Erythroblast (primary cell): ENCODE results near the gene USP3.

Experiments used
- DNase-seq, 2 experiments: peaks; one replicate each; lab custom pipeline; 2025; lab: John Stamatoyannopoulos, UW
- GATA1 ChIP-seq: IDR thresholded peaks from 2 replicates; pipeline ENCODE4 v1.6.1; 2011; ENCODE audit warnings: low read depth, mild to moderate bottlenecking, control low read depth, low read length, moderate library complexity
- POLR2A ChIP-seq: IDR thresholded peaks from 2 replicates; pipeline ENCODE4 v1.6.1; 2011; ENCODE audit warnings: mild to moderate bottlenecking, low read length

The USP3 gene, protein sequence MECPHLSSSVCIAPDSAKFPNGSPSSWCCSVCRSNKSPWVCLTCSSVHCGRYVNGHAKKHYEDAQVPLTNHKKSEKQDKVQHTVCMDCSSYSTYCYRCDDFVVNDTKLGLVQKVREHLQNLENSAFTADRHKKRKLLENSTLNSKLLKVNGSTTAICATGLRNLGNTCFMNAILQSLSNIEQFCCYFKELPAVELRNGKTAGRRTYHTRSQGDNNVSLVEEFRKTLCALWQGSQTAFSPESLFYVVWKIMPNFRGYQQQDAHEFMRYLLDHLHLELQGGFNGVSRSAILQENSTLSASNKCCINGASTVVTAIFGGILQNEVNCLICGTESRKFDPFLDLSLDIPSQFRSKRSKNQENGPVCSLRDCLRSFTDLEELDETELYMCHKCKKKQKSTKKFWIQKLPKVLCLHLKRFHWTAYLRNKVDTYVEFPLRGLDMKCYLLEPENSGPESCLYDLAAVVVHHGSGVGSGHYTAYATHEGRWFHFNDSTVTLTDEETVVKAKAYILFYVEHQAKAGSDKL

DNA sequence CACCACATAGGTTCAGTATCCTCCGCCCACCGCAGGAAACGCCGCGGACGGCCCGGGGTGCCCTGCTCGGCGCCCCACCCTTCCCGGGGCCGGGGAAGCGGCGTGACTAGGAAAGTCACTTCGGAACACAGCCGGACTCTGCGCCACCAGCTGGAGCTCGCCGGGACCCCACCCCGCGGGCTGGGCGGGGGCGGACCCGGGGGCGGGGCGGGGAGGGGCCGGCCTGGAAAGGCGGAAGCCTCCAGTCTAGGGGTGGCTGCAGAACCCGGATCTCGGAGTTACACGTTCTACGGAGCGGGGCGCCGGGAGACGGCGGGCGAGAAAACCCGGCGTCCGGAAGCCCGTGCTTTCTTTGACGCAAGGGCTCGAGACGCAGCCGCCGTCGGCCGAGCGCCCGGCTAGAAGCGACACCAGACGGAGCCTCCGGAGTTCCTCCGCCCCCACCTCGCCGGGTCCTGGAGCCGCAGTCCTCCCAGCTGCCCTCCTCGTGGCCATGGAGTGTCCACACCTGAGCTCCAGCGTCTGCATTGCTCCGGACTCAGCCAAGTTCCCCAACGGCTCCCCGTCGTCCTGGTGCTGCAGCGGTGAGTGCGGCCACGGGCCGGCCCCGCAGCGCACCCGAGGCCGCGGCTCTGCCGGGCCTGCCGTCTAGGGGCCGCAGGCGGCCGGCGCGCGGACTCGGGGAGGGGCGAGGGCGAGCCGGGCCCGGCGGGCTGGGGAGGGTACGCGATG is at the start of gene USP3:
Gene USP3, plus strand, starts transcription at position 347 of the 732 bp plus-strand sequence. Its CDS starts 147 bp downstream, at position 494.
- DNase-seq = peak; percentile 96 to 98
- TF ChIP-seq GATA1 (no peak), POLR2A (peak; percentile 77)

DNA sequence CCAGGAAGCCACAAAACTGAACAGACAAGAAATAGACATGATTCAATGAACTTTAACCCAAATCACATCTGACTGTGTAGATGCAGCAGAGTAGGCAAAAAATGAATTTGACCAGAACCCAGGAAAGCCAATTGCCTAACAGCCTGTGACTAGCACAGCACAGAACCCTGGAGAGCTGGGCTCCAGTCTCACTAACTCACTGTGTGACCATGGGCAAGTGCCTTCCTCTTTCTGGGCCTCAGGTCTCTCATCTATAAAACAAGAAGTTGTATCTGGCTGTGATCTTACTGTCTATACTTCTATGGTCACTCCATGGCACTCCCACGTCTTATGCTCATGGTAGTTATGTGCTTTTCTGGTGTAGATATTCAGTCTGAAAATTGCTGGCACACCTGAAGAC is 48.1 kb upstream of the USP3 start:
- TF ChIP-seq POLR2A (no peak), GATA1 (no peak)

DNA sequence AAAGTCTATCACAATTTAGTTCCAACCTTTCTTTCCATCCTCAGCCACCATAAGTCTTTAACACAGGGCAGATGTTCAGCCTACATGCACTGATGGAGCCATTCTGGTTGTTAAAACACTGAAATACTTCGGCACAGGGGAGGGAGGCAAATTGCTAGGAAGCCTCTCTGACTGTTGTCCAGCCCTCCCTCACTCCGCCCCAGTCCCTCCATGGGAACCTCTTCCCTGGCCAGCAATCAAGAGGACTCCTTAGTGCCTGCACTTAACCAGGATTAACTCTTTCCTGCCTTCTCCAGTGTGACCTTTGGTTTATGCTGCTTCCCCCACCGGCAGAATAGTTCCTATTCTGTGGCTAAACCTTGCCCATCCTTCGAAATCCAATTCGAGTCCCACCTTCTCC is 47.0 kb upstream of the USP3 start:
- no peak for DNase-seq
- TF ChIP-seq POLR2A (no peak), GATA1 (no peak)

More for the DNA sequence above, 48.1 kb upstream of the USP3 start:
- DNase-seq = no peak

DNA sequence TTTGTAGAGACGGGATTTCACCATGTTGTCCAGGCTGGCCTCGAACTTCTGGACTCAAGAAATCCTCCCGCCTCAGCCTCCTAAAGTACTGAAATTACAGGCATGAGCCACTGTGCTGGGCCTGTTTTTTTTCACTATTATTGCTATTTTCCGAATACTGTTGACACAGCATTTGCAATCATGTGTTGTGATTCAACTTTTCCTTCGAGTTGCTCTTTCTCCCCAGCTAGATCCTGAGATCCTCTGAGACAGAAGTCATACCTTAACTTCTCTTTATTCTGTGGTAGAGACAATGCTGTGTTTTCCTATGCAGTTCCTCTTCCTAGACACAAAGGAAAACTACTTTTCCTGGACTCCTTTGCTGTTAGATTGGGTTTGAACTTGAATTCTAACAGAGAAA is 46.4 kb upstream of the USP3 start:
- no peak for TF ChIP-seq POLR2A
- DNase-seq = no peak

DNA sequence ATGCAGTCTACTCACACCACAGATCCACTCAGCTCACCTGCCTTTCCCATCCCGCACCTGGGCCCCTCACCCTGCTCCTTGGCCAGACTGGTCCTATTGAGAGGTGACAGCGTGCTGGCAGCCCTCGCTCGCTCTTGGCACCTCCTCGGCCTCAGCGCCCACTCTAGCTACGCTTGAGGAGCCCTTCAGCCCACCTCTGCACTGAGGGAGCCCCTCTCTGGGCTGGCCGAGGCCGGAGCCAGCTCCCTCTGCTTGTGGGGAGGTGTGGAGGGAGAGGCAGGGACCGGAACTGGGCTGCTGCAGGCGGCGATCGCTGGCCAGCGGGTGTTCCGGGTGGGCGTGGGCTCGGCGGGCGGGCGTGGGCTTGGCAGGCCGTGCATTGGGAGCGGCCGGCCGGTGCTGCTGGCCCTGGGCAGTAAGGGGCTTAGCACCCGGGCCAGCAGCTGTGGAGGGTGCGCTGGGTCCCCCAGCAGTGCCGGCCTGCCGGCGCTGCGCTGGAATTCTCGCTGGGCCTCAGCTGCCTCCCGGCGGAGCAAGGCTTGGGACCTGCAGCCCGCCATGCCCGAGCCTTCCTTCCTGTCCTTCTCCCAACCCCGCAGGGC is 45.5 kb upstream of the USP3 start:
- TF ChIP-seq POLR2A (no peak), GATA1 (no peak)
- no peak for DNase-seq

DNA sequence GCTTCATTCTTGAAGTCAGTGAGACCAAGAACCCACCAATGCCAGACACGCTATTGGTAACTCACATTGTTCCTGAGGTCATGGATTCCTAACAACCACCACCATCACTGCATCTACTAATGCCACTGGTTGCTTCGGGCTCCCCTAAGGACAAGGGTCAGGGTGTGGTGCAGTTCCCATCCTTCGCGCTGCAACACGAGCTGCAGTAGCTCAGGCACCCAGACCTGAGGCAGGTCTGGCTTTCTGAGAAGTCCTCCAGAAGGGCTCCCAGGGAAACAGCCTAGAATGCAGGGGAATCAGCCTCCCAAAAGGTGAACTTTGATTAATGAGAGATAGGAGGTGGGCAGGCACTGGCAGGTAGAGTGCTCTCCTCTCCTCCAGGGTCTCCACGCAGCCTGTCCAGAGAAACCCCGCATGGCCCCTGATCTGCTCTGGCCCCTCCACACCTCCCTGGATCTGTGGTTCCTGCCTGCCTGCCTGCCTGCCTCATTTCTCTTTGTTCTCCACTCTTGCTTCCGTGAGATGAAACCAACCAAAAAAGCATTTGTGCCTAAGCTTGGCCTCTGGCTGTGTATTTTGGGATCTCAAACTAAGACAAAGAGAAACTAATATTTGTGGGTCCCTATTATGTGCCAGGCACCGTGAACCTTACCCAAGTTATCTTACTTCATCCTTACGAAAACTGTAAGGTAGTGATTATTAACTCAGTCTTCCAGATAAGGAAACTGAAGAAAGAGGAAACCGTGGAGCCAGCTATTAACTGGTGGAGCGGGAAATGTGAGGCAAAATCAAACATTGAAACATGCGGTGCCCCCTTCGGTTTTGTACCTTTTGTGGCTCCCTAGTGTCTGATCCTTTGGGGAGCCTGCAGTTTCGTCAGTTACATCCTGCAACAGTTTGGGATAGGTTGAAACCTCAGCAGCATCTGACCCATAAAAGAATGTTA is 43.9 kb upstream of the USP3 start:
- TF ChIP-seq GATA1 (no peak), POLR2A (no peak)
- DNase-seq = no peak

DNA sequence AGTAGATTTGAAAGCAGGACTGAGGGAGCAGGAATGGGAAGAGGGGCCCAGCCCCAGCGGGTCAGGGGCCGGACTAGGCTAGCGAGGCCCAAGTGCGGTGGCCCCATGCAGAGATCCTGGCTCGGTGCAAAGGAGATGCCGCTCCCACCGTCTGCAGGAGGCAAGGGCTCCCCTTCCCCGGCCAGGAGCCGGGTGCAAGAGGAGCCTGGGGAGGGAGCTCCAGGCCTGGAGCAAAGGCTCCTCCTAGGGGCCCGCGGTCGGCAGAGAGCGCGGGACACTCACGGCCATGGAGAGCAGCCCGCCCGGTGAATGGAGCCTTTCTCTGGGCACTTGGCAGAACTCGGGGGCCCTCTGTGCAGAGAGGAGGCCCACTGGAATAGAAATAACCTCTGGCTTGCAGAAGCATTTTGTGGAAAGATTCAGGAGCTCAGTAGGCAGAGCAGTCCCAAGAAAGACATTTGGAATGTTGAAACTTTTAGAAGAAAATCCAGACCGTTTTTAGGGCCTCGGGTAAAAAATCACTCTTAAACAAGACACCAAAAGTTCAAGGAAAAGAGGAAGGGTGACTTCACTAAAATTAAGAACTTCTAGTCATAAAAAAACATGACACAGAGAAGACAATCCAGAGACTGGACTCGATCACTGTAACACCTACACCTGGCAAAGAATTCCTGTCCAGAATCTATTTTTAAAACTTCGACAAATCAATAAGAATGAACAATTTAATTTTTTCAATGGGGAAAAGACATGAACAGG is 43.0 kb upstream of the USP3 start:
- TF ChIP-seq POLR2A (no peak), GATA1 (no peak)
- DNase-seq = no peak

DNA sequence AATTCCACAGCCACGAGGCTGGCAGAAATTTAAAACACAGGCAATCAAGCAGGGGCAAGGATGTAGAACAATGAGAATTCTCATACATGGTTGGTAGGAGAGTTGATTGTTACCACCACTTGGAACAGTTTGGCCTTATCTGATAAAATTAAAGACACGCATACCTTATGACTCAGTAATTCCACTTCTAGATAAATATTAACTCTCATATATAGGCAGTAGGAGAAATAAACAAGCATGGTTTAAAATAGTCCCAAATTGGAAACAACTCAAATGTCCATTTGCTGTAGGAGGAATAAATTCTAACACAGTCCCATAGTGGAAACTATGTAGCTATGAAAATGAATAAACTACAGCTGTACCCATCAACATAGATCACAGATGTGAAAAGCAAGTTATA is 42.3 kb upstream of the USP3 start:
- TF ChIP-seq POLR2A = no peak
- no peak for TF ChIP-seq GATA1
- peak; percentile 15 to 38 for DNase-seq

DNA sequence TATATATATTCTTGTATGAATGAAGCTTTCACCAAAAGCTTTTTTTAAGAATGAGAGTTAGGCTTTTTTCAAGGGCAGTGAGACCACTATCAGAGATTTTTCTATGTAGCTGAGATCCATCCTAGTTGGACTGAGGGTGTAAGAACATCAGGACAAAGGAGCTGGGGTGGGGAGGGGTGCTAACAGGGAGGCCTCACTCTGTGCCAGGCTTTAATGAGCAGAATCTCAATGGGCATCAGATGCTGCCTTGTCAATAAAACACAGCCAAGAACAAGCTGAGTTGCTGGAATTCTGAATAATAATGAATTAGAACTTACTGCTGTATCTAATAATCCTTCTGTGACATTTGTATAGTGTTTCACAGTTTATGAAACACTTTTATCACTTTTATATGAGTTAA is 41.4 kb upstream of the USP3 start:
- TF ChIP-seq POLR2A = no peak
- no peak for TF ChIP-seq GATA1
- no peak for DNase-seq

DNA sequence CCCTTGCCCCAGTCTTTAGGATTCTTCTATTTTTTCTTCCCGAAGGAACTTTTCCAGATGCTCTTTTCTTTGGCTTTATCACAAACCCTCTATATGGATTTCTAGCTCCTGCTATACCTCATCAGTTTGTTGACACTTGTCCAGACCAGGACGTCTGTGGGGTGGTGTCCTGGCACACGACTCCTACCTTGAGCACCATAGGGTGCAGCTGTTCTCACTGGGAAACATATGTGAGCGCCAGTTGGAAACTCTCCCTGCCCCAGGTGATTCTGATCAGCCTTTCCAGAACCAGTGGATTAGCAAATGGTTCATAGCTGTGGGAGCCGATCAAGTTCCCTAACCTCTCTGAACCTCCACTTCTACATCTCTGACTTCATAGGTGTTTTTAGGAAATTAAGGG is 40.6 kb upstream of the USP3 start:
- no peak for DNase-seq
- TF ChIP-seq GATA1 = no peak
- TF ChIP-seq POLR2A = no peak

DNA sequence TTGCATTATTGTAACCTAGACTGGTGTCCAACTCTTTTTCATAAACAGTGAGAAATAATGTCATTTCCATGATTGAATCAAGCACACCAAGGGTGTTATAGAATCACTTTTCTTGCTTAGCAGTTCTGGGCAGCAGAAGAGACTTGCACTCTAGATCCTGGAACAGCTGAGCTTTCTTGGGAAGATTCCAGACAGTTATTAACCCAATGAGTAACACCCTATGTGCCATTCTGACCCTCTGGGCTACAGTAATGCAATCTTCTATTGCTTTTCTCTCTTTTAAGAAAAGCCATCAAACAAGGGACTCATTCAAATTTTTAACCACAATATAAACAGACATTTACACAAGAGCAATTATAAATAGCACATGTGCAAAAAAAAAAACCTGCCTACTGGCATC is 39.3 kb upstream of the USP3 start:
- TF ChIP-seq GATA1 = no peak
- no peak for TF ChIP-seq POLR2A
- no peak for DNase-seq
